Astrocyte of the spinal cord (primary cell): ENCODE measurements around the gene CADPS.

Experiments
- DNase-seq: peaks from one replicate; pipeline ENCODE4 v3.0.0; 2011; ENCODE audit warnings: low read depth, low spot score
- H3K4me3 ChIP-seq: 2 replicates; pipeline ENCODE4 v1.5.1; 2011; ENCODE audit warnings: low read depth, mild to moderate bottlenecking, low read length, moderate library complexity
- in situ Hi-C: cut with HindIII; loops from 2 replicates; pipeline ENCODE4 v1.10.0; 2017; ENCODE audit warnings: low sequenced_read_pairs
- TF ChIP-seq, protein P1 (sequence below): IDR thresholded peaks from 2 replicates; pipeline ENCODE4 v1.5.1; 2012; ENCODE audit warnings: low read depth, mild to moderate bottlenecking, low read length, inconsistent platforms

Gene CADPS

DNA sequence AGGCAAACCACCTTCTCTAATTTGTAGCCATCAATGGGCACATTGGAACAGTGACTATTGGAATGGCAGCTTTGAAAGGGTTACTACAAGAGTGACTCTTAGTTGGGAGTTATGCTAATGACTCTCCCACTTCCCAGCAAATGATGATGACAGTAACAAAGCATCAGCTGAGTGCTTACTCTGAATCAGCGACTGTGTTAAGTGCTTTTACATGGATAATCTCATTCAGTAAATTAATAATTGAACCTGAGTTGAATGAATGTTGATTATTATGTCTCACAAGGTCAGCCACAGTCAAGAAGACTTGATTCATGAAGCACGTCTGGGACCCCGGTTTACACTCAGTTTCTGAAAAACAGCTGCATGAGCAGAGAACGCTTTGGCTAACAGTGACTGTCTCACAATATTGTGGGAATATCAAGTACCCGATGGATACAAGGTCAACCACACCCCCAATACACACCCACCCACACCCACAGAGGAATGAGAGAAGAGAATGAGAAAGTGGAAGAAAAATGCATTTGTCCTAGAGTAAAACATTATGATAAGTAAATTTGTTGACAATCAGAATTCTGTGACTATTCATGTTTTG lies 259.9 kb downstream of the CADPS start:
- DNase-seq, result no peak
- TF ChIP-seq, protein P1, sequence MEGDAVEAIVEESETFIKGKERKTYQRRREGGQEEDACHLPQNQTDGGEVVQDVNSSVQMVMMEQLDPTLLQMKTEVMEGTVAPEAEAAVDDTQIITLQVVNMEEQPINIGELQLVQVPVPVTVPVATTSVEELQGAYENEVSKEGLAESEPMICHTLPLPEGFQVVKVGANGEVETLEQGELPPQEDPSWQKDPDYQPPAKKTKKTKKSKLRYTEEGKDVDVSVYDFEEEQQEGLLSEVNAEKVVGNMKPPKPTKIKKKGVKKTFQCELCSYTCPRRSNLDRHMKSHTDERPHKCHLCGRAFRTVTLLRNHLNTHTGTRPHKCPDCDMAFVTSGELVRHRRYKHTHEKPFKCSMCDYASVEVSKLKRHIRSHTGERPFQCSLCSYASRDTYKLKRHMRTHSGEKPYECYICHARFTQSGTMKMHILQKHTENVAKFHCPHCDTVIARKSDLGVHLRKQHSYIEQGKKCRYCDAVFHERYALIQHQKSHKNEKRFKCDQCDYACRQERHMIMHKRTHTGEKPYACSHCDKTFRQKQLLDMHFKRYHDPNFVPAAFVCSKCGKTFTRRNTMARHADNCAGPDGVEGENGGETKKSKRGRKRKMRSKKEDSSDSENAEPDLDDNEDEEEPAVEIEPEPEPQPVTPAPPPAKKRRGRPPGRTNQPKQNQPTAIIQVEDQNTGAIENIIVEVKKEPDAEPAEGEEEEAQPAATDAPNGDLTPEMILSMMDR, result no peak
- H3K4me3 ChIP-seq, result no peak overlapping the region
- in situ Hi-C loops, result no loop called here

DNA sequence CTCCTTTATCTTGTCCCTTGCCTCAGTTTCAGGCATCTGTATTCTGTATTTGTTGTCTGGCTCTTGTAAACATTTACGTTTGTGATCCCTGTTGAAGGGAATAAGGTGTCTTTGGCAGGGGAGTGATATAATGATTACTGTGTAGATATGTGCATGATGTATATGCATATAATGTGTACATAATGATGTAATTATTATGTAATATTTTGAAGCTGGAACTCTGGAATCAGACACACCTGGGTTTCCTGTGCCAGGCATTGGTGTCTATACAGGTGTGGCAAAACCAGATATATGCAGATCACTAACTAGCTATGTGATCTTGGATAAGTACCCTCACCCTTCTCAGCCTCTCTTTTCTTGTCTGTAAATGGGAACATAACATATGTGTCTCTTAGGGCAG lies 260.7 kb downstream of the CADPS start:
- TF ChIP-seq, protein P1, result no peak
- in situ Hi-C loops, result no loop called here
- DNase-seq, result no peak
- no peak overlapping the region for H3K4me3 ChIP-seq

DNA sequence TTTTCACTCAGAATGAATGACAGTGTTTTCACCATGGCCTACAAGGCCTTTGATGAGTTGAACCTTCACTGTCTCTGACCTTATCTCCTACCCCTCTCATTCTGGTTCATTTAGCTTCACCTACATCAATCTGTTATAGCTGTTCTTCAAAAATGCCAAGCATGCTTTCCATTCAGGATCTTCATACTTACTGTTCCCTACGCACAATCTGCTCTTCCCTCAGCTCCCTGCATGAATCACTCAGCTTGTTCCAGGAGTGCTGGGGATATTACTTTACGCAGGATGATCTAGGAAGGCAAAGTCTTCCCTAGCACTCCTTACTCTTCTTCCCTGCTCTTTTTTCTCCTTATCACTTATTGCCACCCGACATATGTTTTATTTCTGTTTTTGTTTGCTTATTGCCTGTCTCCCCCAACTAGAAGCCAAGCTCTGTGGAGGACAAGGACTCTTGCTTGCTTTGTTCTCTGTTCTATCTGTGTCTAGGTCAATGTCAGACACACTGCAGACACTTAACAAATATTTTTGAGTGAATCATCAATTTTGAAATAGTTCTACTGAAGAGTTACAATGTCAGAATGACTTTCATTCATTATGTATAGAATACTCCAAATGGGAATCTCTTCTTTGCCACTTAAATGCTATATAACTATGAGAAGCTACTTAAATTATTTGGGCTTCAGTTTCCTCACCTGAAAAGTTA lies 263.5 kb downstream of the CADPS start:
- DNase-seq, result peak; percentile 38
- H3K4me3 ChIP-seq, result no peak overlapping the region
- in situ Hi-C loops, result no loop called here
- TF ChIP-seq, protein P1, result no peak

DNA sequence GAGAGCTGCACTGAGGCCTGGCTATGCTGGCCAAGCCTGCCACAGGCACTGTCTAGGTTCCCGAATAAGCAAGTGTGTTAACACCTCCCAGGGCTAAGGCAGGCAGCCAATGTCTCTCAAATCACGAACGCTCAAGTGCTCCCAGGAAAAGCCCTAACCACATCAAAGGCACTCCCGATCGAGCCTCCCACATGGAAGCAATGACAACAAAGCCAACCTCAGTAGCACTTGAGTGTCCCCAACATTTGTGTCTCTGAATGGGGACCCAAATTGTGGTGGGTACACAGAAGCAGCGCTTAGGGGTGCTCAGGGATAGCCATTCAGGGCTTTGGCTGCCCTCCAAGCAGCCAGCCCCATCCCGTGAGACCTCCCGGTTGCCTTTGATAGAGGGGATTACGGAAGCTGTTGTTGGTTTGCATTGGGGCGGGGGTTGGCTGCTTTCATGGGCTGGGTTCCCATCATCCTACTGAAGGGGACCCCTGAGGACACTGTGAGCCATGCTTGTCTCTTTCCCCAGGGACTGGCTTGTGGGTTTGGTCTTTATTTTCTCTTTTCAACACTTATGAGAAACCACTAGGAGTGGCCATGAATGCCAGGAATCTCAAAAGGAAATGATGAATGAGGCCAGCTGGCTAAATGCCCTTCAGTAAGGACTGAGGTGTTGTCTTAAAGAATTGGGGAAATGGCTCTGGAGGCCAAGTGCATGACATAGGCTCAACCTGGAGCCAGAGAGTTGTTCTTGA lies 267.8 kb downstream of the CADPS start:
- DNase-seq, result peak; percentile 84
- H3K4me3 ChIP-seq, result no peak overlapping the region
- in situ Hi-C loops, result no loop called here
- TF ChIP-seq, protein P1, result no peak

DNA sequence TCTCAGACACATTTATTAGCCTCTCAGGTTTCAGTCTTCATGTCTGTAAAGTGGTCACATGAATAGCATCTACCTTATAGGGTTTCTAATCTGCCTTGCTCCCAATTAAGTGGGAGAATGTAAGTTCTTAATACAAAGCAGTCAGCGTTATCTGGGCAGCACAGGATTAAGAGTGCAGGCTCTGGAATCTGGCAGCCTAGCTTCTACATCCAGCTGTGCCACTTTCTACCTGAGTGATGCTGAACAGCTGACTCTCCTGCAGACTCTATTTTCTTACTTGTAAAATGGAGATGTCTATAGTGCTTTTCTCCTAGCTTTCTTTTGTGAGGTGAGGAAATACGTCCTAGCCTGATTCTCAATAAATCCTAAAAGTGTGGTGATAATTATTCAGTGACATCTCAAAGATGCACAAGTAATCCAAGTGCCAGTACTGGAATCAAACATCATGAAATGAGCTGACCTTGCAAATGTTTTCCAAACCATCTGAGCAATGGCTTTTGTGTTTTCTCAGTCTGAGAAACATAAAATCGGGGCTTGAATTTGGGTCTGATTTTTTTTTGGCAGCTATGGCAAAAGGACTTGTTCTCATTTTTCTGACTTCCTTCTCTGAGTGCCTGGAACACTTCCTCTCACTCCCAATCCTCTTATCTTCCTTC lies 269.7 kb downstream of the CADPS start:
- TF ChIP-seq, protein P1, result no peak
- in situ Hi-C loops, result no loop called here
- H3K4me3 ChIP-seq, result no peak overlapping the region
- no peak for DNase-seq

DNA sequence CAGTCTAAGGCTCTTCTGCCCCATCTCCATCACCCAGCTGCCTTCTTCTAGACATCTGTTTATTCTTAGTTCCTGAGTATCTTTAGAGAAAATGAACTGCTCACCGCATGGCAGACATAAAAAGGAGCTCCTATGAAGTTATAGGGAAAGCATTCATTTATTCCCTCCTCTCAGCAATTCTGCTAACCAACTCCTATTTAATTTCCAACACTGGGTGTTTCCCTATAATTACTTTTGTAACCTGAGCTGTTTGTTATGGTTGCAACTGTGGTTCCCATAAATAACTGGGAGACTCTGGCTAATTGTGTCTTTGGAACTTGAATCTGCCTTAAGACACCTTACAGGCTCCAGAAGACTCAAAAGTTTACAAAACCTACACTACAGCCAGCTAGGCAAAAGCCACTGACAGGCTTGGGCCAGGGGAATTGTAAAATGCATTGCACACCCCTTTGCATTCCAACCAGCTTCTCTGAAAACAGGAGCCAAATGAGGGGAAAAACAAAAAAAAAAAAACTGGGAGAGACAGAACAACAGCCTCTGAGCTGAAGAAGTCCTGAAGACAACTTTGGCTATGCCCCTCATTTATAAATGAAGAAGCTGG lies 270.4 kb downstream of the CADPS start:
- H3K4me3 ChIP-seq, result no peak overlapping the region
- TF ChIP-seq, protein P1, result no peak
- in situ Hi-C loops, result no loop called here
- DNase-seq, result no peak
